Lower leg skin (tissue), 4 donors: ENCODE results near the gene MAGI2. TPM values are rescaled to one million over a fixed set of nuclear protein-coding genes. Genes with fewer than 3 reads are reported as not detected.

Experiments used
- DNase-seq, 2 donors: peaks; one replicate each; pipeline ENCODE4 v3.0.0-alpha.2; 2019; ENCODE audit warnings: low spot score in 2 of 2
- H3K4me3 ChIP-seq: fragments of 200-600 bp; sonication (generic); 2 replicates; pipeline ENCODE4 v1.5.1; 2017; ENCODE audit warnings: mild to moderate bottlenecking, low read depth; ENCODE audit not compliant: poor library complexity, severe bottlenecking
- CTCF ChIP-seq, 3 donors: fragments of 450-650 bp; IDR thresholded peaks; one replicate each; pipeline ENCODE4 v1.5.1; 2016; ENCODE audit warnings: antibody characterized with exemption in 3 of 3, mild to moderate bottlenecking in 3 of 3, moderate library complexity in 2 of 3
- POLR2A ChIP-seq, 2 donors: fragments of 450-650 bp; IDR thresholded peaks; one replicate each; pipeline ENCODE4 v1.6.1; 2016 to 2017; ENCODE audit warnings: antibody characterized with exemption in 2 of 2, mild to moderate bottlenecking in 1 of 2, moderate library complexity in 1 of 2
- WGBS, 2 donors: methylation state at CpG; one replicate each; pipeline ENCODE4 v1.1.5; 2018; 5-methylcytosine and 5-hydroxymethylcytosine counted together
- intact Hi-C: fragments of 100-400 bp; cut with DNase I; formaldehyde crosslinking; loops from one replicate; pipeline ENCODE4 v1.15.0; 2023; ENCODE audit warnings: low total_unique reads
- total RNA-seq, 4 donors: library from RNA; depleted of rRNA; stranded (reverse); fragments of >200 nt; gene quantifications; one replicate each; pipeline ENCODE4 v1.1.0, GENCODE V29; 2016

Gene MAGI2
- total RNA-seq, 4 donors from 2014 or later: 1.6 to 3.0 (median 2.1) TPM

GRCh38 chr7:78307892-78308291, 1145.6 kb downstream of the MAGI2 start:
- intact Hi-C loops: no loop called here
- TF ChIP-seq CTCF (IDR thresholded peaks at IDR 0.05) (no peak), POLR2A (IDR thresholded peaks at IDR 0.05) (no peak)

GRCh38 chr7:78306634-78307033, 1146.8 kb downstream of the MAGI2 start:
- intact Hi-C loops: no loop called here
- WGBS, 2 donors: 63 to 72% methylated on average over 1 of the region's 1 CpG
- no peak for TF ChIP-seq POLR2A (IDR thresholded peaks at IDR 0.05)
- TF ChIP-seq CTCF (IDR thresholded peaks at IDR 0.05): no peak
- H3K4me3 ChIP-seq: no peak overlapping the region
- DNase-seq: no peak

More at GRCh38 chr7:78307892-78308291, 1145.6 kb downstream of the MAGI2 start:
- no peak overlapping the region for H3K4me3 ChIP-seq
- DNase-seq: no peak

- DNase-seq: no peak
- no peak for TF ChIP-seq CTCF (IDR thresholded peaks at IDR 0.05)
- no peak for TF ChIP-seq POLR2A (IDR thresholded peaks at IDR 0.05)
- WGBS, 2 donors: 62 to 68% methylated on average over 3 of the region's 3 CpGs
- H3K4me3 ChIP-seq: no peak overlapping the region
- intact Hi-C loops: no loop called here
Observed at GRCh38 chr7:78301407-78301806, 1152.1 kb downstream of the MAGI2 start.

GRCh38 chr7:78299088-78299487, 1154.4 kb downstream of the MAGI2 start:
- no peak for DNase-seq
- WGBS, 2 donors: 87 to 88% methylated on average over 5 of the region's 5 CpGs
- intact Hi-C loops: no loop called here
- TF ChIP-seq CTCF (IDR thresholded peaks at IDR 0.05): no peak
- TF ChIP-seq POLR2A (IDR thresholded peaks at IDR 0.05): no peak
- H3K4me3 ChIP-seq: no peak overlapping the region

- intact Hi-C loops: no loop called here
- TF ChIP-seq POLR2A (IDR thresholded peaks at IDR 0.05) (no peak), CTCF (IDR thresholded peaks at IDR 0.05) (no peak)
- H3K4me3 ChIP-seq: no peak overlapping the region
- DNase-seq: no peak
- WGBS, 2 donors: 71 to 75% methylated on average over 5 of the region's 5 CpGs
Observed at GRCh38 chr7:78296644-78297371, 1156.7 kb downstream of the MAGI2 start.
